H9 (cell line): ENCODE data around the gene ZC3HAV1. TPM values are rescaled to one million over a fixed set of nuclear protein-coding genes. Genes with fewer than 3 reads are reported as not detected.

Experiments
- DNase-seq: peaks from one replicate; pipeline ENCODE4 v3.0.0-alpha.2; 2017
- H2AFZ ChIP-seq: one replicate; pipeline ENCODE4 v1.6.1; 2013; ENCODE audit warnings: mild to moderate bottlenecking, low read length, control low read depth, moderate library complexity
- H2AK5ac ChIP-seq: 2 replicates; pipeline ENCODE4 v1.6.1; 2013; ENCODE audit warnings: low read length, control low read depth, mixed read lengths; ENCODE audit not compliant: insufficient read length
- H2BK120ac ChIP-seq: one replicate; pipeline ENCODE4 v1.6.1; 2013; ENCODE audit warnings: low read depth, mild to moderate bottlenecking, low read length, control low read depth, inconsistent platforms; ENCODE audit not compliant: poor library complexity, severe bottlenecking
- H2BK12ac ChIP-seq: 2 replicates; pipeline ENCODE4 v1.6.1; 2013; ENCODE audit warnings: low read length, control low read depth, mixed read lengths, low read depth; ENCODE audit not compliant: insufficient read length
- H2BK15ac ChIP-seq: 2 replicates; pipeline ENCODE4 v1.6.1; 2013; ENCODE audit warnings: low read depth, low read length, control low read depth
- H2BK20ac ChIP-seq: one replicate; pipeline ENCODE4 v1.6.1; 2013; ENCODE audit warnings: low read depth, mild to moderate bottlenecking, low read length, control low read depth, inconsistent platforms; ENCODE audit not compliant: poor library complexity, severe bottlenecking
- H2BK5ac ChIP-seq: 2 replicates; pipeline ENCODE4 v1.6.1; 2013; ENCODE audit warnings: low read length, control low read depth, mixed read lengths; ENCODE audit not compliant: insufficient read length
- H3K14ac ChIP-seq: 2 replicates; pipeline ENCODE4 v1.6.1; 2013; ENCODE audit warnings: low read length, control low read depth; ENCODE audit not compliant: insufficient read depth
- H3K18ac ChIP-seq: 2 replicates; pipeline ENCODE4 v1.6.1; 2013; ENCODE audit warnings: low read depth, mild to moderate bottlenecking, mixed read lengths, low read length, control low read depth; ENCODE audit not compliant: insufficient read length
- H3K23ac ChIP-seq: 2 replicates; pipeline ENCODE4 v1.6.1; 2013; ENCODE audit warnings: low read length, control low read depth, mixed read lengths, low read depth; ENCODE audit not compliant: insufficient read length
- H3K23me2 ChIP-seq: 2 replicates; pipeline ENCODE4 v1.6.1; 2013; ENCODE audit warnings: low read depth, mild to moderate bottlenecking, mixed read lengths, low read length, control low read depth; ENCODE audit not compliant: insufficient read length, poor library complexity, severe bottlenecking
- H3K27ac ChIP-seq: 2 replicates; pipeline ENCODE4 v1.5.1; 2013; ENCODE audit warnings: low read length, control low read depth, mixed read lengths, low read depth; ENCODE audit not compliant: insufficient read length
- H3K27me3 ChIP-seq: 2 replicates; pipeline ENCODE4 v1.6.1; 2013; ENCODE audit warnings: low read length, control low read depth, inconsistent platforms; ENCODE audit not compliant: insufficient read depth
- H3K4ac ChIP-seq: 2 replicates; pipeline ENCODE4 v1.6.1; 2013; ENCODE audit warnings: low read depth, mild to moderate bottlenecking, control low read depth, inconsistent platforms, low read length, moderate library complexity
- H3K4me1 ChIP-seq: 2 replicates; pipeline ENCODE4 v1.6.1; 2013; ENCODE audit warnings: low read length, control low read depth, inconsistent platforms; ENCODE audit not compliant: insufficient read depth
- H3K4me2 ChIP-seq: 2 replicates; pipeline ENCODE4 v1.6.1; 2013; ENCODE audit warnings: low read length, control low read depth, mixed read lengths; ENCODE audit not compliant: insufficient read length, insufficient read depth
- H3K56ac ChIP-seq: 2 replicates; pipeline ENCODE4 v1.6.1; 2013; ENCODE audit warnings: low read depth, mild to moderate bottlenecking, mixed read lengths, low read length, control low read depth; ENCODE audit not compliant: insufficient read length
- H3K79me1 ChIP-seq: 2 replicates; pipeline ENCODE4 v1.6.1; 2013; ENCODE audit warnings: low read depth, mild to moderate bottlenecking, moderate library complexity, low read length, control low read depth, inconsistent platforms; ENCODE audit not compliant: insufficient read depth, poor library complexity, severe bottlenecking
- H3K79me2 ChIP-seq: 2 replicates; pipeline ENCODE4 v1.6.1; 2013; ENCODE audit warnings: low read length, control low read depth, inconsistent platforms; ENCODE audit not compliant: insufficient read depth
- H3K9ac ChIP-seq: 2 replicates; pipeline ENCODE4 v1.6.1; 2013; ENCODE audit warnings: low read length, control low read depth, mixed read lengths; ENCODE audit not compliant: insufficient read length; ENCODE audit errors: extremely low read depth
- H3K9me3 ChIP-seq: one replicate; pipeline ENCODE4 v1.6.1; 2013; ENCODE audit warnings: low read depth, low read length, inconsistent platforms; ENCODE audit not compliant: control insufficient read depth
- H3T11ph ChIP-seq: one replicate; pipeline ENCODE4 v1.6.1; 2013; ENCODE audit warnings: mild to moderate bottlenecking, low read length, control low read depth, inconsistent platforms
- H4K20me1 ChIP-seq: one replicate; pipeline ENCODE4 v1.6.1; 2013; ENCODE audit not compliant: control insufficient read depth, insufficient read length, insufficient read depth
- H4K5ac ChIP-seq: 2 replicates; pipeline ENCODE4 v1.6.1; 2013; ENCODE audit warnings: low read depth, mild to moderate bottlenecking, mixed read lengths, low read length, control low read depth; ENCODE audit not compliant: insufficient read length
- H4K8ac ChIP-seq: replicated peaks from 2 replicates; pipeline ENCODE4 v1.6.1; 2013; ENCODE audit warnings: low read length, control low read depth, mixed read lengths, low read depth; ENCODE audit not compliant: insufficient read length
- H4K91ac ChIP-seq: 2 replicates; pipeline ENCODE4 v1.6.1; 2013; ENCODE audit warnings: low read depth, mild to moderate bottlenecking, moderate library complexity, mixed read lengths, low read length, control low read depth; ENCODE audit not compliant: insufficient read length
- H3K27ac Mint-ChIP-seq, 3 experiments: 2 replicates in 2 of 3; 3 replicates in 1 of 3; pipeline ENCODE4 v1.8.0; 2020 to 2021; ENCODE audit warnings: mixed read lengths in 3 of 3, mild to moderate bottlenecking in 1 of 3, moderate library complexity in 1 of 3
- H3K27me3 Mint-ChIP-seq: 2 replicates; pipeline ENCODE4 v1.8.0; 2021; ENCODE audit warnings: low read depth, mild to moderate bottlenecking, moderate library complexity, mixed read lengths
- H3K36me3 Mint-ChIP-seq, 3 experiments: 2 replicates in 2 of 3; 3 replicates in 1 of 3; pipeline ENCODE4 v1.8.0; 2020 to 2021; ENCODE audit warnings: low read depth in 3 of 3, mixed read lengths in 3 of 3; ENCODE audit not compliant: insufficient read depth in 1 of 3
- H3K4me1 Mint-ChIP-seq, 2 experiments: 2 replicates each; pipeline ENCODE4 v1.8.0; 2020; ENCODE audit warnings: mixed read lengths in 2 of 2
- H3K4me3 Mint-ChIP-seq, 2 experiments: 2 replicates in 1 of 2; 3 replicates in 1 of 2; pipeline ENCODE4 v1.8.0; 2020 to 2021; ENCODE audit warnings: mild to moderate bottlenecking in 2 of 2, mixed read lengths in 2 of 2, moderate library complexity in 1 of 2
- H3K9me3 Mint-ChIP-seq, 2 experiments: 2 replicates in 1 of 2; 3 replicates in 1 of 2; pipeline ENCODE4 v1.8.0; 2020; ENCODE audit warnings: mild to moderate bottlenecking in 2 of 2, mixed read lengths in 2 of 2, moderate library complexity in 1 of 2
- WGBS: extraction: QIAGEN DNeasy Blood & Tissue Kit; methylation state at CpG from one replicate; pipeline ENCODE4 v1.1.7; 2013; ENCODE audit warnings: missing lambda C conversion rate, low lambda C conversion rate, mixed read lengths; ENCODE audit not compliant: insufficient read length; ENCODE audit errors: extremely low coverage; 5-methylcytosine and 5-hydroxymethylcytosine counted together
- total RNA-seq: library from RNA; stranded (reverse); gene quantifications from 2 replicates; pipeline ENCODE4 v1.2.1, GENCODE V29; 2021
- TF ChIP-seq, protein P1 (sequence below): fragments of 200-600 bp; sonication (generic); conservative IDR thresholded peaks from 3 replicates; pipeline ENCODE4 v1.8.0; 2021; ENCODE audit warnings: antibody characterized with exemption, mild to moderate bottlenecking

ZC3HAV1 gene
- total RNA-seq, 1 experiment from 2014 or later = 32.8 TPM

GRCh38 chr7:139087212-139087611, 22.3 kb downstream of the ZC3HAV1 start:
- Mint-ChIP-seq H3K4me3 (no peak overlapping the region), H3K36me3 (peaks cover 32 to 63% (median 40%) of the 10 kb centered on the region in 3 experiments), H3K4me1 (peaks cover 2 to 6% of the 10 kb centered on the region in 2 experiments; a peak in 2 of 4 replicates), H3K27me3 (no peaks in the 10 kb centered on the region), H3K9me3 (peaks cover 0 to 4% of the 10 kb centered on the region in 2 experiments; a peak in 1 of 5 replicates), H3K27ac (no peak overlapping the region)
- Histone ChIP-seq H3K9ac (no peak overlapping the region), H3K27me3 (no peaks in the 10 kb centered on the region), H2BK20ac (no peak overlapping the region), H3K23ac (no peak overlapping the region), H3K4me1 (no peaks in the 10 kb centered on the region), H4K5ac (no peak overlapping the region), H4K20me1 (no peaks in the 10 kb centered on the region), H3K79me2 (no peaks in the 10 kb centered on the region), H3K79me1 (no peaks in the 10 kb centered on the region), H3K4ac (no peak overlapping the region), H2AFZ (no peak overlapping the region), H3K56ac (no peak overlapping the region), H3K14ac (no peak overlapping the region), H2BK120ac (no peak overlapping the region), H3K23me2 (no peaks in the 10 kb centered on the region), H2BK5ac (no peak overlapping the region), H4K8ac (no peak overlapping the region), H4K91ac (no peak overlapping the region), H3K9me3 (no peaks in the 10 kb centered on the region), H2BK12ac (no peak overlapping the region), H2AK5ac (no peak overlapping the region), H3K4me2 (no peak overlapping the region), H3K27ac (no peak overlapping the region), H3K18ac (no peak overlapping the region), H2BK15ac (no peak overlapping the region), H3T11ph (no peak overlapping the region)
- DNase-seq = no peak
- TF ChIP-seq, protein P1, sequence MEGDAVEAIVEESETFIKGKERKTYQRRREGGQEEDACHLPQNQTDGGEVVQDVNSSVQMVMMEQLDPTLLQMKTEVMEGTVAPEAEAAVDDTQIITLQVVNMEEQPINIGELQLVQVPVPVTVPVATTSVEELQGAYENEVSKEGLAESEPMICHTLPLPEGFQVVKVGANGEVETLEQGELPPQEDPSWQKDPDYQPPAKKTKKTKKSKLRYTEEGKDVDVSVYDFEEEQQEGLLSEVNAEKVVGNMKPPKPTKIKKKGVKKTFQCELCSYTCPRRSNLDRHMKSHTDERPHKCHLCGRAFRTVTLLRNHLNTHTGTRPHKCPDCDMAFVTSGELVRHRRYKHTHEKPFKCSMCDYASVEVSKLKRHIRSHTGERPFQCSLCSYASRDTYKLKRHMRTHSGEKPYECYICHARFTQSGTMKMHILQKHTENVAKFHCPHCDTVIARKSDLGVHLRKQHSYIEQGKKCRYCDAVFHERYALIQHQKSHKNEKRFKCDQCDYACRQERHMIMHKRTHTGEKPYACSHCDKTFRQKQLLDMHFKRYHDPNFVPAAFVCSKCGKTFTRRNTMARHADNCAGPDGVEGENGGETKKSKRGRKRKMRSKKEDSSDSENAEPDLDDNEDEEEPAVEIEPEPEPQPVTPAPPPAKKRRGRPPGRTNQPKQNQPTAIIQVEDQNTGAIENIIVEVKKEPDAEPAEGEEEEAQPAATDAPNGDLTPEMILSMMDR = no peak
- no CpG with 5 or more reads among the region's 3 CpGs for WGBS
